Measurements from ENCODE around the gene DCLK1. TPM values are rescaled to one million over a fixed set of nuclear protein-coding genes. Genes with fewer than 3 reads are reported as not detected.

Gene DCLK1
- total RNA-seq, 1 experiment from 2014 or later: not detected

DNA sequence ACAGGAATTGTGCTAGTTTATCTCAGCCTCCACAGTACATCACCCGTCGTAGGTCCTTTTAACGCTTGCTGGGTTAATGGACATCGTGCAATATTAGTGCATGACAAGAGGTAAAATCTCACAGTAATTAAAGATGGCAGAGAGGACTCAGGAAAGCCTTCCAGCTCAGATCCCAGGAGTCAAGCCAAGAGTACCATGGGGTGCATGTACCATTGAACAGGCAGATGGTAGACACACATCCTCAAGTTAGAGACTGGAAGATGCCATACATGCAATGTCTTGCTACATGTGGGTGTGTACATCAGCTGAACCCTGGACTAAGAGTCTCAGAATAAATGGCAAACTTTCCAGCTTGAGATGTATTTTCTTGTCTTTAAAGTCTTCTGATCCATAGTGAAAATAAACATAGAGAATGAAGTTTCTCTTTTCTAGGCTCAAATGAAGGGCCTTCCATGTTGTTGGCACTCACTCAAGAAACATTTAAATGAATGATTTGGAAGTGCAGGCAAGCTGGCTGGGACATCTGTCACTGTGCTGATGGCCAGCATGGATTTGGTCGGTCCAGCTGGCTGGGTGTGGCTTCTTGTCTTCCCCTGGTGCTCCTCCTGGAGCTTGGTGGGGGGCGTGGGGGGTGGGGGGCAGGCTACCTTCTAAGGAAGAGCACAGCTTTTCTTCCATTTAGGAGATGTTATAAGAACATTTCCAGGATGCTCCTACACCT, 363.8 kb downstream of the DCLK1 start:
- H3K9me3 ChIP-seq (ENCODE audit: low read length): peaks cover 8% of the 10 kb centered on the region

DNA sequence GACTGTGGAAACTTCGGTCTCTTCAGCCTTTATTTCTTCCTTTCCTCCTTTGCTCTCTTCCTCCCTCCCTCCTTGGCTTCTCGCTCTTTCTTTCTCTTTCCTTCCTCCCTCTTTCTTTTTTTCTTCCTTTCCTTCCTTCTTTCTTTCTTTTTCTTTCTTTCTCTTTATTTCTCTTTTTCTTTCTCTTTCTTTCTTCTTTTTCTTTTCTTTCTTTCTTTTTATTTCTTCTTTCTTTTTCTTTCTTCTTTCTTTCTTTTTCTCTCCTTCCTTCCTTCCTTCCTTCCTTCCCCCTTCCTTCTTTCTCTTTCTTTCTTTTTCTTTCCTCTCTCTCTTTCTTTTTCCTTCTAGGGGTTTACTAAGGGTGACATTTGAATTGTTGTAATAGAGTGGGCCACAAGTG, 364.5 kb downstream of the DCLK1 start:
- Histone ChIP-seq H3K36me3 (ENCODE audit: insufficient read depth, low read length) (no peaks in the 10 kb centered on the region), H4K20me1 (ENCODE audit: insufficient read depth, low read depth, low read length) (no peaks in the 10 kb centered on the region), H3K4me1 (ENCODE audit: low read length) (no peaks in the 10 kb centered on the region), H3K79me2 (ENCODE audit: low read length) (no peaks in the 10 kb centered on the region), H3K27me3 (ENCODE audit: low read length) (no peaks in the 10 kb centered on the region), H3K9me2 (replicated peaks; ENCODE audit: insufficient read depth, low read length) (no peaks in the 10 kb centered on the region), H2AFZ (ENCODE audit: low read length) (no peak overlapping the region), H3K4me2 (ENCODE audit: low read depth, low read length, poor library complexity, severe bottlenecking) (no peak overlapping the region), H3K9me3 (ENCODE audit: low read length) (peaks cover 16% of the 10 kb centered on the region), H3K27ac (ENCODE audit: low read length) (no peak overlapping the region), H3K4me3 (ENCODE audit: low read length) (no peak overlapping the region), H3K9ac (ENCODE audit: low read length) (no peak overlapping the region)
- DNase-seq: no peak

More for the DNA sequence above, 363.8 kb downstream of the DCLK1 start:
- H3K79me2 ChIP-seq (ENCODE audit: low read length): no peaks in the 10 kb centered on the region
- no peak for DNase-seq
- no peaks in the 10 kb centered on the region for H3K36me3 ChIP-seq (ENCODE audit: insufficient read depth, low read length)
- H2AFZ ChIP-seq (ENCODE audit: low read length): no peak overlapping the region
- no peak overlapping the region for H3K27ac ChIP-seq (ENCODE audit: low read length)
- no peak overlapping the region for H3K4me2 ChIP-seq (ENCODE audit: low read depth, low read length, poor library complexity, severe bottlenecking)
- H3K9me2 ChIP-seq (replicated peaks; ENCODE audit: insufficient read depth, low read length): no peaks in the 10 kb centered on the region
- no peaks in the 10 kb centered on the region for H3K27me3 ChIP-seq (ENCODE audit: low read length)
- no peaks in the 10 kb centered on the region for H4K20me1 ChIP-seq (ENCODE audit: insufficient read depth, low read depth, low read length)
- H3K4me1 ChIP-seq (ENCODE audit: low read length): no peaks in the 10 kb centered on the region
- H3K4me3 ChIP-seq (ENCODE audit: low read length): no peak overlapping the region
- no peak overlapping the region for H3K9ac ChIP-seq (ENCODE audit: low read length)

DNA sequence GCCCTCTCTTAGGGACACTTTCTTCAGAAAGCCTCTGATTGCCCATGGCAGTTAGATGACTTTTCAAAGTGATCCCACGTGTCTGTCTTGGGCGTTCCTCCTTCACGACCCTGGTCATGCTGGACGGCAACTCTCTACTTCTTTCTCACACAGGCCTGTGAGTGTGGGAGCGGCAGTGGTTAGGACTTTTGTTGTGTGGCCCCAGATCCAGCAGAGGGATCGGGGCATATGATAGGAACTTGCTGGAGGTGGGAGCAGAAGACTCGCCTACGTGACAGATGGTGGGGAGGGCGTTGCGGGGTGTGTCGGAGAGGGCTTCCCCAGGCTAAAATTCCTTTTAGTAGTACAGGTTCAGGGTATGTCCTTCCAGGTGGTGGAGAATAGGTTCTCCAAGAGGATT, 365.2 kb downstream of the DCLK1 start:
- Histone ChIP-seq H3K79me2 (ENCODE audit: low read length) (no peaks in the 10 kb centered on the region), H3K4me2 (ENCODE audit: low read depth, low read length, poor library complexity, severe bottlenecking) (no peak overlapping the region), H3K27me3 (ENCODE audit: low read length) (no peaks in the 10 kb centered on the region), H4K20me1 (ENCODE audit: insufficient read depth, low read depth, low read length) (no peaks in the 10 kb centered on the region), H3K9me3 (ENCODE audit: low read length) (peaks cover 22% of the 10 kb centered on the region), H3K9me2 (replicated peaks; ENCODE audit: insufficient read depth, low read length) (no peaks in the 10 kb centered on the region), H3K9ac (ENCODE audit: low read length) (no peak overlapping the region), H3K36me3 (ENCODE audit: insufficient read depth, low read length) (no peaks in the 10 kb centered on the region), H2AFZ (ENCODE audit: low read length) (no peak overlapping the region), H3K4me1 (ENCODE audit: low read length) (no peaks in the 10 kb centered on the region), H3K4me3 (ENCODE audit: low read length) (no peak overlapping the region), H3K27ac (ENCODE audit: low read length) (no peak overlapping the region)
- no peak for DNase-seq

DNA sequence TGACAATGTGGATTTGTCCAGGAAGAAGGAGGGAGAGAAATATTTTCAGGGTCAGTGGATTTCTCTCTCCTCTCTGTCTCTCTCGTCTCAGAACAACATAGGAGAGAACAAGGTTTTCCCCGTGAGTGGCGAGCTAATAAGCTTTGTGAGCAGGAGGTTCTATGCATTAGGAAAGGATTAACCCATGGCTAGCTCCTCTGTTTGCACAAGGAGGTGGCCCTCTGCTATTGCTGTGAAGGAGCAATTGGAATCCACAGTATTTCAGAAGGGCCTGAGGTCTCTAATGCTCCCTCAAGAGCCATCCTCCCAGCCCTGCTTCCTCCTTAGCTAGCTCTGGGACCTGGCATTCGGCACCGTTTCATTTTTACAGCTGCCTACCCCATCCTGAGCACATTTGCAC, 365.8 kb downstream of the DCLK1 start:
- no peak overlapping the region for H3K27ac ChIP-seq (ENCODE audit: low read length)
- H3K9me3 ChIP-seq (ENCODE audit: low read length): peaks cover 22% of the 10 kb centered on the region
- no peaks in the 10 kb centered on the region for H3K9me2 ChIP-seq (replicated peaks; ENCODE audit: insufficient read depth, low read length)
- no peak overlapping the region for H3K4me2 ChIP-seq (ENCODE audit: low read depth, low read length, poor library complexity, severe bottlenecking)
- no peaks in the 10 kb centered on the region for H3K36me3 ChIP-seq (ENCODE audit: insufficient read depth, low read length)
- no peaks in the 10 kb centered on the region for H4K20me1 ChIP-seq (ENCODE audit: insufficient read depth, low read depth, low read length)
- no peak for DNase-seq
- H3K9ac ChIP-seq (ENCODE audit: low read length): no peak overlapping the region
- H2AFZ ChIP-seq (ENCODE audit: low read length): no peak overlapping the region
- no peaks in the 10 kb centered on the region for H3K27me3 ChIP-seq (ENCODE audit: low read length)
- no peaks in the 10 kb centered on the region for H3K79me2 ChIP-seq (ENCODE audit: low read length)
- H3K4me3 ChIP-seq (ENCODE audit: low read length): no peak overlapping the region
- H3K4me1 ChIP-seq (ENCODE audit: low read length): no peaks in the 10 kb centered on the region

DNA sequence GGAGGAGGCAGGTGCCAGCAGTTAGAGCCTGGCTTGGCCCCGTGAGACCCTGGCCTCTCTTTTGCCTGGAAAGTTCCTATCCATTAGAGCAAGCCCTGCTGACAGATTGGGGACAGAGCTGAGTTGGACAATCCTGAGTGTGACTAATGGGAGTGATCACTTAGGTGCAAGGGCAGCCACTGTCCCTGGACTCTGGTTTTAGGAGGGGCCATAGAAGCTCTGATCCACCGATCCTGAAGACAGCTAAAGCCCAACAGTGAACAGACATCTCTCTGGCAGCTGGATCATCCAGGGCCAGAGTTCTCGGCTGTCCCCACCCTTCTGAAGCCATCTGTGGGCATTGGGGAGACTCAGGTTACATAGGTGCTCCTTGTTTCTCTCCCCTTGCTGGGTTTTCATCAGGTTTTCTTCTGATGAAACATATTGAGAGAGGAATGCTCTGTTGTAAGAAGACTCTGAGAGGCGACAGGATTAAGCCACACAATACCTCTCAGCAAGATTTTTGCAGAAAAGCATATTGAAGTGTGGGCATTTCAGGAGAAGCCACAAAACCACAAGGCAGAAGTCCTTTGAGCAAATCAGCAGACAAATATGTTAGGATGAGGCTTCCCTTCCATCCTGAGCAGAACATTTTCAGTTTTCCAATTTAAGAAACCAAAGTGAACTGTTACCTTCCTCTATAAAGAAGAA, 366.7 kb downstream of the DCLK1 start:
- DNase-seq: no peak
- Histone ChIP-seq H3K4me2 (ENCODE audit: low read depth, low read length, poor library complexity, severe bottlenecking) (no peak overlapping the region), H3K4me3 (ENCODE audit: low read length) (no peak overlapping the region), H3K9ac (ENCODE audit: low read length) (no peak overlapping the region), H3K79me2 (ENCODE audit: low read length) (no peaks in the 10 kb centered on the region), H4K20me1 (ENCODE audit: insufficient read depth, low read depth, low read length) (no peaks in the 10 kb centered on the region), H3K27me3 (ENCODE audit: low read length) (no peaks in the 10 kb centered on the region), H3K27ac (ENCODE audit: low read length) (no peak overlapping the region), H3K9me3 (ENCODE audit: low read length) (peaks cover 22% of the 10 kb centered on the region), H3K36me3 (ENCODE audit: insufficient read depth, low read length) (no peaks in the 10 kb centered on the region), H3K9me2 (replicated peaks; ENCODE audit: insufficient read depth, low read length) (no peaks in the 10 kb centered on the region), H3K4me1 (ENCODE audit: low read length) (no peaks in the 10 kb centered on the region), H2AFZ (ENCODE audit: low read length) (no peak overlapping the region)

DNA sequence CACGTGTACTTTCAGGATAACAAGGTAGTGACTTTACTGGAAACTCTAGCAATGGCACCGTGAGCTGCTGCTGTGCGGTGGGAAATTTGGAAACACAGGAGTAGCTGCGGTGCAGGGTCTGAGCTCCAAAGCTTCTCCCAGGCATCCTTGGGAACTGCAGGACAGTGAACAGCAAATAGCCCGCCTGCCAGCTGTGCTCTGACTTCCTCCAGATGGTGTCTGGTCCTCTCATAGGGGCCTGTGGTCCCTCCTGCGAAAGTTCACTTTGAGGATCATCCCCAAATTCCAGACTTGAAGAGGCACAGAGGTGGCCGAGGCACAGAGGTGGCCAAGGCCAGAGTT, 367.4 kb downstream of the DCLK1 start:
- H3K4me2 ChIP-seq (ENCODE audit: low read depth, low read length, poor library complexity, severe bottlenecking): no peak overlapping the region
- peaks cover 22% of the 10 kb centered on the region for H3K9me3 ChIP-seq (ENCODE audit: low read length)

DNA sequence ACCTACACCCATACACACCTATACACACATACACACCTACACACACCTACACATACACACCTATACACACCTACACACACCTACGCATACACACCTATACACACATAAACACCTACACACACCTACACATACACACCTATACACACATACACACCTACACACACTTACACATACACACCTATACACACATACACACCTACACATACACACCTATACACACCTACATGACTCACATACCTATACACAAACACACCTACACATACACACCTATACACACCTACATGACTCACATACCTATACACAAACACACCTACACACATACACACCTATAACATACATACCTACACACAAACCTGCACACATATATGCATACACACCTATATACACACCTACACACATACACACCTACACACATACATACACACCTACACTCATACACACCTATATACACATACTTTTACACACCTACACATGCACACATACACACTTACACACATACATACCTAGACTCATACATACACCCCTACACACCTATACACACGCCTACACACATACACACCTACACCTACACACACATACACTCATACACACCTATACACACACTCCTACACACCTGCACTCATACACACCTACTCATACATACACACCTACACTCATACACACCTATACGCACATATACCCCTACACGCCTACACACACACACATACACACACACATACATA, 368.0 kb downstream of the DCLK1 start:
- H3K4me2 ChIP-seq (ENCODE audit: low read depth, low read length, poor library complexity, severe bottlenecking): no peak overlapping the region

More for the DNA sequence above, 367.4 kb downstream of the DCLK1 start:
- H3K4me3 ChIP-seq (ENCODE audit: low read length): no peak overlapping the region
- H3K9ac ChIP-seq (ENCODE audit: low read length): no peak overlapping the region
- H3K27ac ChIP-seq (ENCODE audit: low read length): no peak overlapping the region
- no peak overlapping the region for H2AFZ ChIP-seq (ENCODE audit: low read length)
- H3K9me2 ChIP-seq (replicated peaks; ENCODE audit: insufficient read depth, low read length): no peaks in the 10 kb centered on the region
- no peaks in the 10 kb centered on the region for H4K20me1 ChIP-seq (ENCODE audit: insufficient read depth, low read depth, low read length)
- H3K4me1 ChIP-seq (ENCODE audit: low read length): no peaks in the 10 kb centered on the region
- H3K27me3 ChIP-seq (ENCODE audit: low read length): no peaks in the 10 kb centered on the region
- no peaks in the 10 kb centered on the region for H3K79me2 ChIP-seq (ENCODE audit: low read length)
- no peak for DNase-seq
- no peaks in the 10 kb centered on the region for H3K36me3 ChIP-seq (ENCODE audit: insufficient read depth, low read length)

DNA sequence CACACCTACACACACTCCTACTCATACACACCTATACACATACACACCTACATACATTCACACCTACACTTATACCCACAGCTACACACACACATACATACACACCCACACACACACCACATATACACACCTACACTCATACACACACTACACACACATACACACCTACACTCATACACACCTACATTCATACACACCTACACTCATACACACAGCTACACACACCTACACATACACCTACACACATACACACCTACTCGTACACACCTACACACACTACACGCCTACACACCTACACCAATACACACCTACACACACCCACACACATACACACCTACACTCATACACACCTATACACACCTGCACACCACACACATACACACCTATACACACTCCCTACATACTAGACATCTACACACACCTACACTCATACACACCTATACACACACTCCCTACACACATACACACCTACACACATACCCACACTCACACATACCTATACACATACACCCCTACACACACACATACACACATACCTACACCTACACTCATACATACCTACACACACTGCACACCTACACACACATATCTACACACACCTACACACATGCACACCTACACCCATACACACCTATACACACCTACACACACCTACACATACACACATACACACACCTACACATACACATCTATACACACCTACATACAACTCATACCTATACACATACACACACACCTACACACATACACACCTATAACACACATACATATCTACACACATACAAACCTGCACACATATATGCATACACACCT, 369.5 kb downstream of the DCLK1 start:
- no peaks in the 10 kb centered on the region for H3K9me2 ChIP-seq (replicated peaks; ENCODE audit: insufficient read depth, low read length)
- no peaks in the 10 kb centered on the region for H3K36me3 ChIP-seq (ENCODE audit: insufficient read depth, low read length)
- H3K27me3 ChIP-seq (ENCODE audit: low read length): no peaks in the 10 kb centered on the region
- H2AFZ ChIP-seq (ENCODE audit: low read length): no peak overlapping the region
- no peak overlapping the region for H3K27ac ChIP-seq (ENCODE audit: low read length)
- no peaks in the 10 kb centered on the region for H3K79me2 ChIP-seq (ENCODE audit: low read length)
- no peak overlapping the region for H3K4me3 ChIP-seq (ENCODE audit: low read length)
- no peaks in the 10 kb centered on the region for H3K4me1 ChIP-seq (ENCODE audit: low read length)
- H3K9me3 ChIP-seq (ENCODE audit: low read length): peaks cover 22% of the 10 kb centered on the region
- no peaks in the 10 kb centered on the region for H4K20me1 ChIP-seq (ENCODE audit: insufficient read depth, low read depth, low read length)
- no peak overlapping the region for H3K4me2 ChIP-seq (ENCODE audit: low read depth, low read length, poor library complexity, severe bottlenecking)
- no peak overlapping the region for H3K9ac ChIP-seq (ENCODE audit: low read length)
- DNase-seq: no peak

More for the DNA sequence above, 368.0 kb downstream of the DCLK1 start:
- no peaks in the 10 kb centered on the region for H3K4me1 ChIP-seq (ENCODE audit: low read length)
- H3K27ac ChIP-seq (ENCODE audit: low read length): no peak overlapping the region
- no peaks in the 10 kb centered on the region for H4K20me1 ChIP-seq (ENCODE audit: insufficient read depth, low read depth, low read length)
- H3K36me3 ChIP-seq (ENCODE audit: insufficient read depth, low read length): no peaks in the 10 kb centered on the region
- H2AFZ ChIP-seq (ENCODE audit: low read length): no peak overlapping the region
- DNase-seq: no peak
- H3K27me3 ChIP-seq (ENCODE audit: low read length): no peaks in the 10 kb centered on the region
- H3K4me3 ChIP-seq (ENCODE audit: low read length): no peak overlapping the region
- H3K79me2 ChIP-seq (ENCODE audit: low read length): no peaks in the 10 kb centered on the region
- no peaks in the 10 kb centered on the region for H3K9me2 ChIP-seq (replicated peaks; ENCODE audit: insufficient read depth, low read length)
- no peak overlapping the region for H3K9ac ChIP-seq (ENCODE audit: low read length)
- H3K9me3 ChIP-seq (ENCODE audit: low read length): peaks cover 22% of the 10 kb centered on the region

All from Karpas-422 (cell line).